ENCODE results near the gene EPHB4.

- TF ChIP-seq CTCF (conservative IDR thresholded peaks at IDR 0.05; ENCODE audit: low read depth, low read length) (no peak), EZH2 (IDR thresholded peaks at IDR 0.05; ENCODE audit: low read length, unreplicated experiment) (no peak)
These were observed 20.0 kb upstream of the EPHB4 start for GRCh38 chr7:100847360-100847759.

All from PC-3 (cell line).